K562 (cell line): ENCODE measurements around the gene AS3MT. TPM values are rescaled to one million over a fixed set of nuclear protein-coding genes. Genes with fewer than 3 reads are reported as not detected.
A peak's percentile ranks its signal among the peaks of the same experiment; 100 is the strongest.

Source experiments
- ATAC-seq: fragments of 200-7000 bp; cut with Tn5 transposase; 3 replicates; pipeline ENCODE4 v1.9.1; 2020; ENCODE audit warnings: moderate library complexity
- BruUV-seq: library from RNA; stranded (reverse); fragments of 400-500 nt; replicated peaks from 2 replicates; lab custom pipeline; 2021; lab: Mats Ljungman, UMichigan
- CTCF ChIA-PET: fragments of 300-600 bp; formaldehyde crosslinking; extraction: SDS; loops from one replicate; lab custom pipeline; 2021; ENCODE audit warnings: low intra/inter-chr PET ratio; lab: Yijun Ruan, JAX
- POLR2A ChIA-PET: fragments of 300-600, 350-650 bp; sonication (Branson Sonifier 250); formaldehyde crosslinking; extraction: SDS; loops from one replicate; lab custom pipeline; 2021; ENCODE audit warnings: antibody characterized with exemption, inconsistent platforms; lab: Yijun Ruan, JAX
- DNase-seq, 4 experiments: peaks; one replicate each; pipeline versions ENCODE4 v3.0.0 to v3.0.0-alpha.2; 2011 to 2018; ENCODE audit warnings: low spot score in 3 of 4, mixed read lengths in 3 of 4; ENCODE audit errors: extremely low read depth in 1 of 4
- FAIRE-seq: peaks from 2 replicates; lab custom pipeline; 2011; peaks lifted over from hg19 to GRCh38; lab: Jason Lieb, UNC
- H2AFZ ChIP-seq: 2 replicates; pipeline ENCODE4 v1.6.0; 2011; ENCODE audit warnings: low read depth, low read length, control low read depth, inconsistent platforms
- H3K27ac ChIP-seq: fragments of 200-600 bp; 3 replicates; pipeline ENCODE4 v1.8.0; 2011; ENCODE audit warnings: low read depth, mild to moderate bottlenecking, control low read depth, inconsistent platforms, low read length, moderate library complexity, mixed read lengths; ENCODE audit errors: extremely low read depth
- H3K27me3 ChIP-seq, 2 experiments: fragments of 300-600 bp in 1 of 2; 2 replicates in 1 of 2; 3 replicates in 1 of 2; pipeline versions ENCODE4 v1.6.0 to v1.8.0; 2011; ENCODE audit warnings: inconsistent platforms in 2 of 2, low read length in 2 of 2, mild to moderate bottlenecking in 1 of 2, mixed read lengths in 1 of 2, moderate library complexity in 1 of 2; ENCODE audit not compliant: control insufficient read depth in 2 of 2, insufficient read depth in 2 of 2
- H3K36me3 ChIP-seq: fragments of 300-600 bp; 3 replicates; pipeline ENCODE4 v1.8.0; 2011; ENCODE audit warnings: mild to moderate bottlenecking, low read length, inconsistent platforms; ENCODE audit not compliant: control insufficient read depth, insufficient read depth
- H3K4me1 ChIP-seq, 2 experiments: fragments of 200-600 bp in 1 of 2; replicated peaks in 1 of 2; 2 replicates in 1 of 2; 3 replicates in 1 of 2; pipeline versions ENCODE4 v1.5.1 to v1.8.0; 2011; ENCODE audit warnings: inconsistent platforms in 2 of 2, low read length in 2 of 2, mild to moderate bottlenecking in 1 of 2, mixed read lengths in 1 of 2, moderate library complexity in 1 of 2; ENCODE audit not compliant: control insufficient read depth in 2 of 2, insufficient read depth in 2 of 2
- H3K4me2 ChIP-seq: 2 replicates; pipeline ENCODE4 v1.6.1; 2011; ENCODE audit warnings: low read length, control low read depth, inconsistent platforms, mixed read lengths; ENCODE audit not compliant: insufficient read depth
- H3K4me3 ChIP-seq: fragments of 200-600 bp; sonication (generic), shearing (Covaris generic); 2 replicates; pipeline ENCODE4 v1.5.1; 2016; ENCODE audit warnings: control low read depth, inconsistent platforms
- H3K79me2 ChIP-seq: fragments of 200-600 bp; 3 replicates; pipeline ENCODE4 v1.8.0; 2011; ENCODE audit warnings: low read length, inconsistent platforms; ENCODE audit not compliant: control insufficient read depth, insufficient read depth
- H3K9ac ChIP-seq, 2 experiments: 2 replicates each; pipeline versions ENCODE4 v1.6.0 to v1.6.1; 2011; ENCODE audit warnings: low read depth in 2 of 2, low read length in 2 of 2, control low read depth in 1 of 2, inconsistent platforms in 1 of 2, mild to moderate bottlenecking in 1 of 2, mixed read lengths in 1 of 2; ENCODE audit not compliant: insufficient read depth in 1 of 2
- H3K9me1 ChIP-seq: one replicate; pipeline ENCODE4 v1.6.0; 2011; ENCODE audit warnings: inconsistent platforms, mild to moderate bottlenecking, low read length, moderate library complexity; ENCODE audit not compliant: control insufficient read depth, insufficient read depth
- H3K9me3 ChIP-seq: replicated peaks from 2 replicates; pipeline ENCODE4 v1.5.1; 2011; ENCODE audit warnings: low read depth, low read length, inconsistent platforms; ENCODE audit not compliant: control insufficient read depth, insufficient read depth
- H4K20me1 ChIP-seq: replicated peaks from 2 replicates; pipeline ENCODE4 v1.6.1; 2011; ENCODE audit warnings: low read length, inconsistent platforms, mixed read lengths; ENCODE audit not compliant: control insufficient read depth, insufficient read depth
- ARID1B ChIP-seq: fragments of 450-650 bp; IDR thresholded peaks from 2 replicates; pipeline ENCODE4 v1.6.1; 2016; ENCODE audit warnings: antibody characterized with exemption, mild to moderate bottlenecking, inconsistent platforms
- EP400 ChIP-seq: fragments of 450-650 bp; IDR thresholded peaks from 2 replicates; pipeline ENCODE4 v1.6.1; 2017; ENCODE audit warnings: antibody characterized with exemption, mild to moderate bottlenecking, moderate library complexity
- NR2C1 ChIP-seq, 2 experiments: fragments of 450-650 bp; IDR thresholded peaks; 2 replicates each; pipeline ENCODE4 v1.6.1; 2017; ENCODE audit warnings: mild to moderate bottlenecking in 2 of 2, antibody characterized with exemption in 1 of 2, inconsistent platforms in 1 of 2, missing compliant biosample characterization in 1 of 2, missing genetic modification characterization in 1 of 2
- POLR2G ChIP-seq: fragments of 200-400 bp; formaldehyde crosslinking; IDR thresholded peaks from 2 replicates; pipeline ENCODE4 v1.6.1; 2017; ENCODE audit warnings: low read depth, mild to moderate bottlenecking, antibody characterized with exemption, low read length, moderate library complexity
- RAD21 ChIP-seq, 2 experiments: fragments of 250-450 bp in 1 of 2; fragments of 450-650 bp in 1 of 2; sonication (Bioruptor Pico) in 1 of 2; formaldehyde crosslinking in 1 of 2; IDR thresholded peaks in 1 of 2; conservative IDR thresholded peaks in 1 of 2; 2 replicates each; pipeline versions ENCODE4 v1.4.0 to v1.8.0; 2020 to 2022; ENCODE audit warnings: mild to moderate bottlenecking in 2 of 2, moderate library complexity in 1 of 2
- SRF ChIP-seq, 2 experiments: fragments of 250-450, 450-650 bp in 1 of 2; sonication (Bioruptor Pico) in 1 of 2; sonication (generic) in 1 of 2; formaldehyde crosslinking; IDR thresholded peaks; 2 replicates each; pipeline versions ENCODE4 v1.5.0 to v1.5.1; 2020 to 2022; ENCODE audit warnings: mild to moderate bottlenecking in 1 of 2, missing genetic modification reagents in 1 of 2
- ZNF121 ChIP-seq: sonication (generic); formaldehyde crosslinking; conservative IDR thresholded peaks from 2 replicates; pipeline ENCODE4 v1.8.0; 2022; ENCODE audit warnings: missing genetic modification reagents
- ZNF124 ChIP-seq: sonication (generic); formaldehyde crosslinking; IDR thresholded peaks from 2 replicates; pipeline ENCODE4 v1.8.1; 2022; ENCODE audit warnings: missing genetic modification reagents
- ZNF586 ChIP-seq: fragments of 450-650 bp; formaldehyde crosslinking; conservative IDR thresholded peaks from 2 replicates; pipeline ENCODE4 v1.4.0; 2020; ENCODE audit warnings: mild to moderate bottlenecking, moderate library complexity
- WGBS: fragments of 100-300 bp; shearing (Covaris generic); methylation state at CpG from one replicate; pipeline ENCODE4 v1.1.6; 2016; ENCODE audit warnings: low coverage, mixed read lengths; ENCODE audit not compliant: insufficient coverage; ENCODE audit errors: missing lambda C conversion rate; 5-methylcytosine and 5-hydroxymethylcytosine counted together
- in situ Hi-C: fragments of 300-500 bp; cut with MboI; formaldehyde crosslinking; loops from 4 replicates; pipeline ENCODE4 v1.15.0; 2018; ENCODE audit warnings: inconsistent platforms, mixed read lengths
- intact Hi-C: fragments of 100-400 bp; cut with micrococcal nuclease; formaldehyde crosslinking; loops from 2 replicates; pipeline ENCODE4 v1.14.2; 2022
- polyA plus RNA-seq, 8 experiments: library from polyadenylated mRNA; depleted of rRNA in 4 of 8; stranded (reverse) in 5 of 8; unstranded in 3 of 8; fragments of >200 nt; fragmentation: Nextera tagmentation in 2 of 8; fragmentation: Illumina TruSeq in 1 of 8; extraction: Ambion mirVana in 2 of 8; extraction: Trizol in 1 of 8; gene quantifications; 2 replicates each; pipeline versions ENCODE4 v1.2.1 to v1.2.3, GENCODE V29; 2011 to 2014; ENCODE audit warnings: inconsistent platforms in 1 of 8, missing spikeins in 1 of 8
- total RNA-seq, 7 experiments: library from RNA; depleted of rRNA in 6 of 7; stranded (reverse); fragments of >200 nt in 6 of 7; fragmentation: Illumina TruSeq in 2 of 7; extraction: Trizol in 2 of 7; gene quantifications; 2 replicates each; pipeline versions ENCODE4 v1.2.1 to v1.2.3, GENCODE V29; 2011 to 2021; ENCODE audit warnings: low replicate concordance in 1 of 7

AS3MT gene
- total and polyA plus RNA-seq, 9 of the 15 experiments (the other 6 are each of a cell fraction or from before 2014, with no cell fraction given) = 0.04 to 0.33 (median 0.19) TPM; not detected in 2

- no peak for TF ChIP-seq NR2C1 (IDR thresholded peaks at IDR 0.05)
- TF ChIP-seq NR2C1 (tag; IDR thresholded peaks at IDR 0.05) = no peak
- TF ChIP-seq, all 486 proteins: peak for 11
These were observed 78.9 kb downstream of the AS3MT start (continued) for GRCh38 chr10:102948176-102948575.

- Histone ChIP-seq H3K9me3 (no peaks in the 10 kb centered on the region), H3K27me3 (no peaks in the 10 kb centered on the region), H3K4me2 (no peak overlapping the region), H3K4me3 (no peak overlapping the region), H2AFZ (no peak overlapping the region), H3K79me2 (no peaks in the 10 kb centered on the region), H3K27ac (no peak overlapping the region), H3K9ac (no peak overlapping the region), H4K20me1 (no peaks in the 10 kb centered on the region), H3K36me3 (no peaks in the 10 kb centered on the region), H3K4me1 (peaks cover 7 to 14% of the 10 kb centered on the region in 2 experiments), H3K9me1 (no peaks in the 10 kb centered on the region)
- DNase-seq = no peak
- 32% methylated on average over 2 of the region's 3 CpGs for WGBS
- intact Hi-C loops = no loop called here
- BruUV-seq = no TSS peak
- ATAC-seq = no peak
- no peak for FAIRE-seq
- ChIA-PET CTCF (no interaction called here), POLR2A (interaction anchor here (1.2 kb wide), 1 partner anchor 14 kb away, joined by 3 read pairs; no protein-coding TSS in a partner anchor)
- in situ Hi-C loops = no loop called here
- TF ChIP-seq ZNF586 (CRISPR knock-in tag) (no peak), ZNF121 (0 out of 2 replicates have a peak, but pooled peaks have one; percentile 17)
These were observed 79.5 kb downstream of the AS3MT start for GRCh38 chr10:102948786-102949185.

- no peaks in the 10 kb centered on the region for H3K27me3 ChIP-seq
- CTCF ChIA-PET = no interaction called here
- TF ChIP-seq SRF (CRISPR knock-in tag; IDR thresholded peaks at IDR 0.05) = no peak
- no peak for TF ChIP-seq ZNF124
- no peak for TF ChIP-seq POLR2G
- no peak for TF ChIP-seq ARID1B
- TF ChIP-seq EP400 = no peak
- TF ChIP-seq RAD21 (CRISPR knock-in tag; conservative IDR thresholded peaks at IDR 0.05 in 1 of 2, IDR thresholded peaks at IDR 0.05 in 1 of 2) = no peak
- TF ChIP-seq, all 486 proteins: peak for 0
- peaks cover 7 to 14% of the 10 kb centered on the region in 2 experiments for H3K4me1 ChIP-seq
- FAIRE-seq (no peak), ATAC-seq (no peak), DNase-seq (no peak)
- no peak overlapping the region for H3K27ac ChIP-seq
- H3K79me2 ChIP-seq = no peaks in the 10 kb centered on the region
- no peak overlapping the region for H3K4me2 ChIP-seq
- no peak overlapping the region for H3K4me3 ChIP-seq
- H4K20me1 ChIP-seq = no peaks in the 10 kb centered on the region
- WGBS = 88% methylated on average over 4 of the region's 4 CpGs
- H3K9ac ChIP-seq = no peak overlapping the region
- no peaks in the 10 kb centered on the region for H3K9me3 ChIP-seq
- no peak overlapping the region for H2AFZ ChIP-seq
- BruUV-seq = no TSS peak
- in situ Hi-C loops = no loop called here
- no peaks in the 10 kb centered on the region for H3K9me1 ChIP-seq
- POLR2A ChIA-PET = interaction anchor here (0.6 to 0.9 kb wide), 2 partner anchors 8 to 39 kb away, joined by 3 read pairs; no protein-coding TSS in a partner anchor
- H3K36me3 ChIP-seq = no peaks in the 10 kb centered on the region
- intact Hi-C loops = no loop called here
These were observed 80.6 kb downstream of the AS3MT start for GRCh38 chr10:102949916-102950315.
